CMK (cell line): ENCODE data around the gene PDZD2.
"Not testable (repeated sequence)": the region's sequence is repeated elsewhere in the genome, so short reads cannot be mapped to it uniquely, and the experiment has no call there.

Experiments used
- DNase-seq: peaks from one replicate; pipeline ENCODE4 v3.0.0-alpha.2; 2010; ENCODE audit warnings: low read depth

PDZD2 gene

DNA sequence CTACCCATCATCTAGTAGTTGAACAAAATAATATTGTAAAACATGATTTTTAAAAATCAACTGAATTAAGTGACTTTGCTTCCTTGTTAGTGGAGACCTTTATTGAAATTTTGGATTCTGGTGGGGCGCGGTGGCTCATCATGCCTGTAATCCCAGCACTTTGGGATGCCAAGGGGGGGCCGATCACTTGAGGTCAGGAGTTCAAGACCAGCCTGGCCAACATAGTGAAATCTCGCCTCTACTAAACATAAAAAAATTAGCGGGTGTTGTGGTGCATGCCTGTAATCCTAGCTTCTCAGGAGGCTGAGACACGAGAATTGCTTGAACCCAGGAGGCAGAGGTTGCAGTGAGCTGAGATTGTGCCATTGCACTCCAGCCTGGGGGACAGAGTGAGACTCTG lies 439.9 kb downstream of the PDZD2 start:
- DNase-seq, result not testable (repeated sequence)

DNA sequence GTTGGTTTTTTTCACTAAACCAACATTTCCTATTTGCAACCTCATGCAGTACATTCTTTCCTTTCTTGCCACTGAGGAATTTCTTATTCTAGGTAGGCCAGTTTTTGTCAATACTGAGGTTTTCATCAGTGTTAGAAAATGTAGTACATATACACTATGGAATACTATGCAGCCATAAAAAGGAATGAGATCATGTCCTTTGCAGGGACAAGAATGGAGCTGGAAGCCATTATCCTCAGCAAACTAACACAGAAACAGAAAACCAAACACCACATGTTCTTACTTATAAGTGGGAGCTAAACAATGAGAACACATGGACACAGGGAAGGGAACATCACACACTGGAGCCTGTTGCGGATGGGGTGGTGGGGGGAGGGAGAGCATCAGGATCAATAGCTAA lies 441.6 kb downstream of the PDZD2 start:
- not testable (repeated sequence) for DNase-seq

- DNase-seq, result no peak
Measured at GRCh38 chr5:32082701-32083100, 443.8 kb downstream of the PDZD2 start.

DNA sequence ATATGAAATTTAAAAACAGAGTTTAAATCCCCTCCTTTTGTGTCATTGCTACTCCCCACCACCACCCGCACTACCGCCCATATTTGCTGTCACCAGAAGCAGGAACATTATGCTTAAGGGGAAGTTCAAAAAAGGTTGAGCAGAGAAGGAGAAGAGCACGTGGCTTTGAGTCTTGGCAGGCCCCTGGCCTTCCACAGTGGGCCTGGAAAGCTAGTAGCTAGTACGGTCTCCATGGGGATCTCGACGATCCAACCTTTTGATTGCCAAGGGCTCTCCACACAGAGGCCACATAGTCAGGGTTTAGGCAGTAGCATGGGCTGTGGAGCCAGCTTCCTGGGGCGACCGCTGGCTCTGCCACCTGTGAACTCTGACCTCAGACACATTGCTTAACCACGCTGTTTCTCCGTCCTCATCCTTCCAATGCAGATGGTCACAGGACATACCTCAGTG lies 445.1 kb downstream of the PDZD2 start:
- DNase-seq, result no peak

GRCh38 chr5:32087086-32088082 lies 448.5 kb downstream of the PDZD2 start:
- DNase-seq, result no peak

- no peak for DNase-seq
Measured at GRCh38 chr5:32088214-32088613, 449.3 kb downstream of the PDZD2 start.

- DNase-seq, result no peak
Measured at GRCh38 chr5:32089146-32090000, 450.4 kb downstream of the PDZD2 start.

DNA sequence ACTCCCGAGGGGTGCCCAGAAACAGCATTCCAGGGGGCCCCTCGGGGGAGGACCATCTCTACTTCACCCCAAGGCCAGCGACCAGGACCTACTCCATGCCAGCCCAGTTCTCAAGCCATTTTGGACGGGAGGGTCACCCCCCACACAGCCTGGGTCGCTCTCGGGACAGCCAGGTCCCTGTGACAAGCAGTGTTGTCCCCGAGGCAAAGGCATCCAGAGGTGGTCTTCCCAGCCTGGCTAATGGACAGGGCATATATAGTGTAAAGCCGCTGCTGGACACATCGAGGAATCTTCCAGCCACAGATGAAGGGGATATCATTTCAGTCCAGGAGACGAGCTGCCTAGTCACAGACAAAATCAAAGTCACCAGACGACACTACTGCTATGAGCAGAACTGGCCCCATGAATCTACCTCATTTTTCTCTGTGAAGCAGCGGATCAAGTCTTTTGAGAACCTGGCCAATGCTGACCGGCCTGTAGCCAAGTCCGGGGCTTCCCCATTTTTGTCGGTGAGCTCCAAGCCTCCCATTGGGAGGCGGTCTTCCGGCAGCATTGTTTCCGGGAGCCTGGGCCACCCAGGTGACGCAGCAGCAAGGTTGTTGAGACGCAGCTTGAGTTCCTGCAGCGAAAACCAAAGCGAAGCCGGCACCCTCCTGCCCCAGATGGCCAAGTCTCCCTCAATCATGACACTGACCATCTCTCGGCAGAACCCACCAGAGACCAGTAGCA lies 451.3 kb downstream of the PDZD2 start:
- DNase-seq, result no peak

DNA sequence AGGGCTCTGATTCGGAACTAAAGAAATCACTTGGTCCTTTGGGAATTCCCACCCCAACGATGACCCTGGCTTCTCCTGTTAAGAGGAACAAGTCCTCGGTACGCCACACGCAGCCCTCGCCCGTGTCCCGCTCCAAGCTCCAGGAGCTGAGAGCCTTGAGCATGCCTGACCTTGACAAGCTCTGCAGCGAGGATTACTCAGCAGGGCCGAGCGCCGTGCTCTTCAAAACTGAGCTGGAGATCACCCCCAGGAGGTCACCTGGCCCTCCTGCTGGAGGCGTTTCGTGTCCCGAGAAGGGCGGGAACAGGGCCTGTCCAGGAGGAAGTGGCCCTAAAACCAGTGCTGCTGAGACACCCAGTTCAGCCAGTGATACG lies 451.8 kb downstream of the PDZD2 start:
- no peak for DNase-seq

DNA sequence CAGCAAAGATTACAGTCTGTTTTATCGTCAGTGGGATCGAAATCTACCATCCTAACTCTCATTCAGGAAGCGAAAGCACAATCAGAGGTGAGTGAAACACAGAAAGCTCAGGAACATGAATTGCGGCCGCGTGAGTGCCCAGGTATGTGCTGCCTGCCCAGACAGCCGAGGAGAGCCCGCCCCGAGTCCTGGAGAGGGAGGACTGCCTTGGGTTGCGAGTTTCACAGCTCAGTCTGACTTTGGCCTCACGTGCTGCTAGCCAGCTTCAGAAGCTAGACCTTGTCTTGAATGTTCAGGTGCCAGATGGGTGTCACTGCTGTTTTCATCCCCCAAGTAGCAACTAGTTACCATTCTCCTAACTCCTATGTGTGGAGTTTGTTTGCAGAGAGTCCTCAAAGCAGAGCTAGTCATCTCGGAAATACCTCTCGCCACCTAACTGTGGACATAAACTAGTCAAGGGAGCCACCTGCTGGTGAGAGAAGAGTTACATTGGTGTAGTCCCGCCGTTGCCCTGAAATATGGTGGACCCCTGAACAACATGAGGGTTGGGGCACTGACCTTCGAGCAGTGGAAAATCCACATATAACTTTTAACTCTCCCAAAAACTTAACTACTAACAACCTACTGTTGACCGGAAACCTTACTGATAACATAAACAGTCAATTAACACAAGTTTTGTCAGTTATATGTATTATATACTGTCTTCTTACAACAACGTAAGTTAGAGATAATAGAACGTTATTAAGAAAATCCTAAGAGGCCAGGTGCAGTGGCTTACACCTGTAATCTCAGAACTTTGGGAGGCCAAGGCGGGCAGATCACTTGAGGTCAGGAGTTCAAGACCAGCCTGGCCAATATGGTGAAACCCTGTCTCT lies 454.2 kb downstream of the PDZD2 start:
- peak; percentile 53 for DNase-seq

- no peak for DNase-seq
Measured at GRCh38 chr5:32094691-32095090, 455.8 kb downstream of the PDZD2 start.

- no peak for DNase-seq
Measured at GRCh38 chr5:32095261-32095671, 456.3 kb downstream of the PDZD2 start.

GRCh38 chr5:32096891-32097595 lies 458.1 kb downstream of the PDZD2 start:
- no peak for DNase-seq

DNA sequence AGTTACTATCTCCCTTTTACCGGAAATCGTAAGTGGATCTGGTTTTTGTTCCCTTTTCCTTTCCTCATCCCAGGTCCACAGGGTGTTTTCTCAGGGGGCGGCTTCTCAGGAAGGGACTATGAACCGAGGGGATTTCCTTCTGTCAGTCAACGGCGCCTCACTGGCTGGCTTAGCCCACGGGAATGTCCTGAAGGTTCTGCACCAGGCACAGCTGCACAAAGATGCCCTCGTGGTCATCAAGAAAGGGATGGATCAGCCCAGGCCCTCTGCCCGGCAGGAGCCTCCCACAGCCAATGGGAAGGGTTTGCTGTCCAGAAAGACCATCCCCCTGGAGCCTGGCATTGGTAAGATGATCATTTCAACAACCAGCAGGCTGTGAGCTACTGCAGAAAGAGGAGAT lies 459.4 kb downstream of the PDZD2 start:
- no peak for DNase-seq

DNA sequence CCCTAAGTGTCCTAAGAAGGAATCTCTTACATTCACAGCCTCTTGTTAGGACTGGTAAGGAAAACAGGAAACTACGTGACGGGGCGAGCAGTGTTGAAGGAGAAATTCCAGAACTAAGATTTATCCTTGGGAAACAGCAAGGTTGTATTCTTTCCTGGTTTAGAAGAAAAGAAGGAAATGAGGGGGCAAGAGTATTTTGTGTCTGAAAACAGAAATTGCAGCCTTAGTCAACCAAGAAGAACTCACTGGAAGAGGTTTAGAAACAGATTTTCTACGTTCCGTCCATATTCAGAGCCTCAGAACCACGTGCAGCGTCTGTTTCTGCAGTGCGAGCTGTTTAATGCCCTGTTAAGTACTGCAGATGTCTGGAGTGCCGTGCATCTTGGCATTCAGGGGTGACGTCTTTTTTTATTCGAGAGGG lies 460.0 kb downstream of the PDZD2 start:
- DNase-seq, result no peak

DNA sequence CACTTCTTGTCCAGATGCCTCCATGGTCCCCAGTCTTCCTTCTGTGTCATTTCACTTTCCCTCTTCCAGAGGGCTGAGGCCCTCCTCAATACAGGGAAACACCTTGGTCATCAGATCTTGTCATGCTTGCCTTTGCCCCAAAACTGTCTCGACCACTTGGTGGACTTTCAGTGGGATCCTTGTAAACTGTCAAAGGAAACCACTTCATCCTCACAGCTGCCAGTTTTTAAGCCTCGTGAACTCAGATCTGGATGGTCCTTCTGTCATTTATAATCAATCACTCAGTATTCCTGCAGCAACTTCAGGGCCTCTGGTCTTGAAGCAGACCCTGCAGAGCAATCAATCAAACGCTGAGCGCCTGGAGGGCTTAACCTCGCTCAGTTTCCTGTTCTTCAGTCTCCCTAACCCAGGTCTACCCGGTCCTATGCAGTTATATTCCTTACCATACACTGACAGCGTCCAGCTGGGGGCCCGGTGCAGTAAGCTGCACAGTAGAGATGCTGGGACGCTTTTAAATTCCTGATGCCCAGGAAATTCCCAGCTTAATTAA lies 460.6 kb downstream of the PDZD2 start:
- no peak for DNase-seq

DNA sequence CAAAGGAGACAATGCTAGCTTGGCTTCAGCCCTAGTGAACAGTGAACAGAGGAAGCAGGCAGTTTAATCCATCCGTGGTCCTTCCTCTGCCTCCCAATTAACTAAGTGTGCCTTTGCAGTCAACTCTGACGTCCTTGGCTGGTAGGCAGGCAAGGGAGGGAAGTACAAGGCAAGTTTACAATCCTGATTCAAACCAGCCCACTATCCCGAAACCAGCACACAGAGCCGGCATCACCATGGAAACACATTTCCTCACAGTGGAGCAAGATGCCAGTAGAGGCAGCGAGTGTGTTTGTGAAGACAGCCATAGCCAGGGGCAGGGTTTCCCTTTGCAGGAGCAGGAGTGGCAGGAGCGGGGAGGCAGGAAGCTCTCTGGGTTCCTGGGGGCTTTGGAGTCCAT lies 461.3 kb downstream of the PDZD2 start:
- no peak for DNase-seq

GRCh38 chr5:32100691-32101302 lies 461.9 kb downstream of the PDZD2 start:
- no peak for DNase-seq

- DNase-seq, result no peak
Measured at GRCh38 chr5:32102254-32102986, 463.5 kb downstream of the PDZD2 start.
